GM06990 (cell line): Measurements from ENCODE around the gene MPPED2.

ENCODE experiments used
- DNase-seq: peaks from one replicate; pipeline ENCODE4 v3.0.0-alpha.2; 2011; ENCODE audit not compliant: insufficient read length; ENCODE audit errors: extremely low read depth
- H3K27me3 ChIP-seq: replicated peaks from 2 replicates; pipeline ENCODE4 v1.6.0; 2011; ENCODE audit warnings: low read length; ENCODE audit not compliant: control insufficient read depth, insufficient read depth
- H3K36me3 ChIP-seq: 2 replicates; pipeline ENCODE4 v1.5.1; 2011; ENCODE audit warnings: low read length; ENCODE audit not compliant: control insufficient read depth, insufficient read depth
- H3K4me3 ChIP-seq: replicated peaks from 2 replicates; pipeline ENCODE4 v1.5.1; 2011; ENCODE audit warnings: low read depth, mild to moderate bottlenecking, control low read depth, low read length
- TF ChIP-seq, protein P1 (sequence below): IDR thresholded peaks from 2 replicates; pipeline ENCODE4 v1.5.1; 2011; ENCODE audit warnings: low read length, control low read depth, mild to moderate bottlenecking, inconsistent platforms; ENCODE audit not compliant: insufficient read depth, poor library complexity, severe bottlenecking

MPPED2 gene

DNA sequence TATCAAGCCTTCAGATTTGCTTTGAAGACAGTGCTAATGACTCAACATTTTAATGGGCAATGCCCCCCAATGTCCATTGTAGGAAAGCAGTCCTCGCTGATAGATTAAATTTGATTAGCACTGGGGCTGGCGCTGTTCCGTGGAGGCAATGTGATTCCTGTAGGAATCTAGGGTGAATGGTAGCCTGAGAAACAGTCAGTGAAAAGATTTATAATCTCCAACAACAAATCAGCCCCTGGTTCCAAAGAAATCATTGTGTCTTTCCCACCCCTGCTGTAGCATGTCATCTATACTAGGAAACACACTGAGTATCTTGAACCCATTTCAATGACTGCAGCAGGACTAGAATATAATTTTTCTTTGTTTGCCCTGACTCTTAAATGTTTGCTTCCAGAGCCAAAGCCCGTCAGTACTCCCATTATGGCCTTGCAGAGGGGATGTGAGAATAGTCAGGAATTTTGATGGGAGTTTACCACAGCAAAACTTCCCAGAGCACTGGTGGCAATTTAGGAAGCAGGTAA, 36.1 kb downstream of the MPPED2 start:
- no peaks in the 10 kb centered on the region for H3K27me3 ChIP-seq
- TF ChIP-seq, protein P1, sequence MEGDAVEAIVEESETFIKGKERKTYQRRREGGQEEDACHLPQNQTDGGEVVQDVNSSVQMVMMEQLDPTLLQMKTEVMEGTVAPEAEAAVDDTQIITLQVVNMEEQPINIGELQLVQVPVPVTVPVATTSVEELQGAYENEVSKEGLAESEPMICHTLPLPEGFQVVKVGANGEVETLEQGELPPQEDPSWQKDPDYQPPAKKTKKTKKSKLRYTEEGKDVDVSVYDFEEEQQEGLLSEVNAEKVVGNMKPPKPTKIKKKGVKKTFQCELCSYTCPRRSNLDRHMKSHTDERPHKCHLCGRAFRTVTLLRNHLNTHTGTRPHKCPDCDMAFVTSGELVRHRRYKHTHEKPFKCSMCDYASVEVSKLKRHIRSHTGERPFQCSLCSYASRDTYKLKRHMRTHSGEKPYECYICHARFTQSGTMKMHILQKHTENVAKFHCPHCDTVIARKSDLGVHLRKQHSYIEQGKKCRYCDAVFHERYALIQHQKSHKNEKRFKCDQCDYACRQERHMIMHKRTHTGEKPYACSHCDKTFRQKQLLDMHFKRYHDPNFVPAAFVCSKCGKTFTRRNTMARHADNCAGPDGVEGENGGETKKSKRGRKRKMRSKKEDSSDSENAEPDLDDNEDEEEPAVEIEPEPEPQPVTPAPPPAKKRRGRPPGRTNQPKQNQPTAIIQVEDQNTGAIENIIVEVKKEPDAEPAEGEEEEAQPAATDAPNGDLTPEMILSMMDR: no peak

DNA sequence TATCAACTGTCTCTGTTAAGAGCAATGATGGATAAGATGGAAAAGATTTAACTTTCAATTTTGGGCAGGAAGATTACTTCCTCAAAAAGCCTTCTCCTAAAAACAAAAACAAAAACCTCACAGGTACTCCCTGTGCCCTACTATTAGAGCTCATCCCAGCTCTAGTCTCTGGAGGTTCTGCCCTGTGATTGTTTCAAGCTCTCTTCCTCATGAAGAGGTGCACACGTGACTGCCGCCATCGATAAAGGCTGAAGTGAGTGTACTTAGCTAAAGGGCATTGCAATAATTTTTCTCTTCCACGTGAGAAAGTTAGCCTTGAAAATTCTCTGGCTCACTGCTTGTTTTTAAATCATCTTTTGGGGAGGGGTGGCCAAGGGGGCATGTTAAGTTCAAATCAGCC, 36.6 kb downstream of the MPPED2 start:
- no peaks in the 10 kb centered on the region for H3K36me3 ChIP-seq
- no peak overlapping the region for H3K4me3 ChIP-seq
- H3K27me3 ChIP-seq: no peaks in the 10 kb centered on the region
- TF ChIP-seq, protein P1: no peak
- DNase-seq: no peak

More for the DNA sequence above, 36.1 kb downstream of the MPPED2 start:
- Histone ChIP-seq H3K36me3 (no peaks in the 10 kb centered on the region), H3K4me3 (no peak overlapping the region)
- DNase-seq: no peak

DNA sequence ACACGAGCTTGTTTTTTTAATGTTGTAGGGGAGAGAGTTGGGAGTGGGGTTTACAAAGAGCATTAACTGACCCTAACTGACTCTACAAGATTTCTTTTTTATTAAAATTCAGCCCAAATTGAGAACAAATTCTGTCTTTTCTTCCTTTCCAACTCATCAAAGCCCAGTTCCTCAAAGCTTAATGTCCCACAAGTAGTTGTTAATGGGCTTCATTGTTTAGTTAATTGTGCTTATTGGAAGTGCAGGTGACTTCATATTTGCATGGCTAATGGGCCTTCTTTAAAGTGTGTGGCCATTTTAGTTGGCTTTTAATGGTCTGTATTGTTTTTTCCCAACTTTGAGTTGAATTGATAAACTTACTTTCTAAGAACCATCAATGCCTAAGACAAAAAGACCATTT, 39.8 kb downstream of the MPPED2 start:
- H3K27me3 ChIP-seq: no peaks in the 10 kb centered on the region

DNA sequence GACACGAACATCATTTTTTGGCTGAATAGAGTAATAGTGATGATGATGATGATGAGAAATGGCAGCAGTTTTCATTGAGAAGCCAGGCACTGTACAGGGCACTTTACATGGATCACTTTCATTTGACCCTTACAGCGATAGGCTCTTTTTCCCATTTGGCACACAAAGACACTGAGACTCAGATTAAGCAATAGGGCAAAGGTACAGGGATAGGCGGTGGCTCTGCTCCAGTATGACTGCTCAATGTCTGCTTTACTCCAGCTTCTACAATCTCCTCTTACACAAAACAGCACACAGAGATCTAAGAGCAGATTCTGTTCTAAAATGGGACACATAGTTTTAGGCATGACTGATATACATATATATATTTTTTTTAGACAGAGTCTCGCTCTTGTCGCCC, 40.6 kb downstream of the MPPED2 start:
- H3K27me3 ChIP-seq: no peaks in the 10 kb centered on the region
- H3K4me3 ChIP-seq: no peak overlapping the region
- H3K36me3 ChIP-seq: no peaks in the 10 kb centered on the region
- no peak for DNase-seq
- TF ChIP-seq, protein P1: no peak

More for the DNA sequence above, 39.8 kb downstream of the MPPED2 start:
- Histone ChIP-seq H3K36me3 (no peaks in the 10 kb centered on the region), H3K4me3 (no peak overlapping the region)
- no peak for DNase-seq
- TF ChIP-seq, protein P1: no peak

DNA sequence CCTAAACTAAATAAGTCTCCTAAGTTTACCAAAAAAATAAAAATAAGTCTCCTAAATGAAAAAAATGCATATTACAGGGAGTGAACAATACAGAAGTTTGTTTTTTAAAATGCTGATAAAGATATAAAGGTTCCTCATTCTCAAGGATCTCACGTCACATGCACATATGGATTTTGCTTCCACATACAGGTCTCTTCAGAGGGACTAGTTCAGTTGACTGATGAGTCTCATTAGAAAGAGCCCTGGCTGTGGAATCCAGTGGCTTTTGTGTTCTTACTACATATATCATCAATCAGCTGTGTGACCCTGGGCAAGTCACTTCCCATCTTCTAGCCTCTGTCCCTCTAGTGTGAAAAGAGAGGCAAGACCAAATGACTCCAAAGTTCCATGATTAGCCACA, 43.1 kb downstream of the MPPED2 start:
- TF ChIP-seq, protein P1: no peak
- DNase-seq: no peak
- H3K4me3 ChIP-seq: no peak overlapping the region
- H3K36me3 ChIP-seq: no peaks in the 10 kb centered on the region
- H3K27me3 ChIP-seq: no peaks in the 10 kb centered on the region

DNA sequence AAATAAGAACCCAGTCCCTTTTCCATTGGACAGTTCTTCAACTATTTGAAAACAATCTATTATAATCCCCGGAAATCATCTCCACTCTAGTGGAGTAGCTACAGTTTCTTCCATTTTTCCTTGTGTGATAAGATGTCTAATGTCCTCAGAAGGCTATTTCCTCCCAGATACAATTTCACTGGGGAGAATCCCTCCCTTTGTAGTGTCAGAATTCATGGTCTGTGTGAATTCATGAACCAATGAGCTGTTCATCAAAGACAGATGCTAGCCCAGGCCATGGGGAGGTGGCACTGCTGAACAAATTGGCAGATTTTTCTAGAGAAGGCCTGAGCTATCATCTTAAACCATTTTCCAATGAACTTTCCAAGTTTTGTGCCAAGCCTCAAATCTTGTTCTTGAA, 45.4 kb downstream of the MPPED2 start:
- no peak overlapping the region for H3K4me3 ChIP-seq
- TF ChIP-seq, protein P1: no peak
- no peak for DNase-seq
- no peaks in the 10 kb centered on the region for H3K36me3 ChIP-seq
- no peaks in the 10 kb centered on the region for H3K27me3 ChIP-seq
